Stomach (tissue), 9 donors: ENCODE measurements around the gene SPATA2. TPM values are rescaled to one million over a fixed set of nuclear protein-coding genes. Genes with fewer than 3 reads are reported as not detected.

Experiments
- DNase-seq, 2 donors: peaks; one replicate each; pipeline versions ENCODE4 v3.0.0 to v3.0.0-alpha.2; 2013 to 2019
- H3K27ac ChIP-seq, 5 donors: fragments of 200-600 bp in 4 of 5; sonication (generic) in 4 of 5; one replicate each; pipeline ENCODE4 v1.5.1; 2013 to 2019; ENCODE audit warnings: mild to moderate bottlenecking in 1 of 5, moderate library complexity in 1 of 5
- H3K27me3 ChIP-seq, 3 donors: fragments of 200-600 bp; sonication (generic); one replicate each; pipeline ENCODE4 v1.5.1; 2017 to 2019; ENCODE audit warnings: mixed run types in 1 of 3
- H3K36me3 ChIP-seq, 4 donors: fragments of 200-600 bp; sonication (generic); 1 replicate in 3 of 4; 2 replicates in 1 of 4; pipeline ENCODE4 v1.5.1; 2016 to 2019
- H3K4me1 ChIP-seq, 4 donors: fragments of 200-600 bp; sonication (generic); one replicate each; pipeline ENCODE4 v1.5.1; 2016 to 2019
- H3K4me3 ChIP-seq, 4 donors: fragments of 200-600 bp; sonication (generic) in 3 of 4; one replicate each; pipeline ENCODE4 v1.5.1; 2016 to 2019; ENCODE audit warnings: mild to moderate bottlenecking in 1 of 4
- H3K9me3 ChIP-seq, 4 donors: fragments of 200-600 bp; sonication (generic); one replicate each; pipeline ENCODE4 v1.5.1; 2016 to 2019
- CTCF ChIP-seq, 7 experiments: fragments of 450-650 bp in 4 of 7; fragments of 200-600 bp in 3 of 7; sonication (generic) in 3 of 7; IDR thresholded peaks; one replicate each; pipeline ENCODE4 v1.5.1; 2016 to 2019; ENCODE audit warnings: antibody characterized with exemption in 7 of 7, control low read depth in 2 of 7, mild to moderate bottlenecking in 1 of 7
- EP300 ChIP-seq: sonication (generic); formaldehyde crosslinking; IDR thresholded peaks from one replicate; pipeline ENCODE4 v1.6.1; 2017; ENCODE audit warnings: antibody characterized with exemption
- POLR2A ChIP-seq, 4 donors: fragments of 450-650 bp; IDR thresholded peaks; one replicate each; pipeline ENCODE4 v1.6.1; 2016; ENCODE audit warnings: antibody characterized with exemption in 4 of 4, control low read depth in 2 of 4, mild to moderate bottlenecking in 1 of 4, moderate library complexity in 1 of 4
- POLR2AphosphoS5 ChIP-seq, 3 donors: sonication (generic); formaldehyde crosslinking; IDR thresholded peaks; one replicate each; pipeline ENCODE4 v1.6.1; 2016; ENCODE audit warnings: antibody characterized with exemption in 3 of 3
- WGBS, 5 donors: extraction: QIAGEN DNeasy Blood & Tissue Kit in 3 of 5; methylation state at CpG; one replicate each; pipeline versions ENCODE4 v1.1.5 to v1.1.7; 2013 to 2018; 5-methylcytosine and 5-hydroxymethylcytosine counted together
- intact Hi-C: fragments of 100-400 bp; cut with DNase I; formaldehyde crosslinking; loops from one replicate; pipeline ENCODE4 v1.15.1; 2023; ENCODE audit warnings: low total_unique reads
- polyA plus RNA-seq, 3 donors: library from polyadenylated mRNA; stranded (reverse); fragments of 200-250 nt; gene quantifications; one replicate each; pipeline ENCODE4 v1.2.3, GENCODE V29; 2013
- total RNA-seq, 5 donors: library from RNA; depleted of rRNA; stranded (reverse); fragments of >200 nt; gene quantifications; one replicate each; pipeline versions ENCODE4 v1.1.0 to v1.2.3, GENCODE V29; 2014 to 2016
- donor health status: healthy with polysubstance abuse.
- donor health status: Bipolar disorder and iron deficiency.
- donor health status: healthy.

Gene SPATA2
- total and polyA plus RNA-seq, 8 donors: 2.6 to 14.3 (median 6.4) TPM

GRCh38 chr20:49945701-49946477 lies 30.6 kb upstream of the SPATA2 start:
- H3K27me3 ChIP-seq: no peaks in the 10 kb centered on the region
- H3K4me3 ChIP-seq: no peak overlapping the region
- H3K27ac ChIP-seq: no peak overlapping the region
- intact Hi-C loops: no loop called here
- H3K36me3 ChIP-seq: peaks cover 65 to 97% (median 94%) of the 10 kb centered on the region in 4 donors
- DNase-seq: no peak
- H3K9me3 ChIP-seq: no peaks in the 10 kb centered on the region
- TF ChIP-seq EP300 (no peak), POLR2AphosphoS5 (IDR thresholded peaks at IDR 0.05) (no peak), CTCF (IDR thresholded peaks at IDR 0.05) (no peak), POLR2A (IDR thresholded peaks at IDR 0.05) (no peak)
- H3K4me1 ChIP-seq: peaks cover 0 to 39% (median 11%) of the 10 kb centered on the region in 4 donors
- WGBS, 5 donors: 92 to 95% (median 94%) methylated on average over 10 of the region's 10 CpGs

GRCh38 chr20:49945306-49945700 lies 30.0 kb upstream of the SPATA2 start:
- no peak overlapping the region for H3K4me3 ChIP-seq
- no peak for TF ChIP-seq POLR2AphosphoS5 (IDR thresholded peaks at IDR 0.05)
- TF ChIP-seq POLR2A (IDR thresholded peaks at IDR 0.05): no peak
- TF ChIP-seq EP300: no peak
- TF ChIP-seq CTCF (IDR thresholded peaks at IDR 0.05): no peak
- WGBS, 5 donors: 77 to 92% (median 88%) methylated on average over 3 of the region's 3 CpGs

DNA sequence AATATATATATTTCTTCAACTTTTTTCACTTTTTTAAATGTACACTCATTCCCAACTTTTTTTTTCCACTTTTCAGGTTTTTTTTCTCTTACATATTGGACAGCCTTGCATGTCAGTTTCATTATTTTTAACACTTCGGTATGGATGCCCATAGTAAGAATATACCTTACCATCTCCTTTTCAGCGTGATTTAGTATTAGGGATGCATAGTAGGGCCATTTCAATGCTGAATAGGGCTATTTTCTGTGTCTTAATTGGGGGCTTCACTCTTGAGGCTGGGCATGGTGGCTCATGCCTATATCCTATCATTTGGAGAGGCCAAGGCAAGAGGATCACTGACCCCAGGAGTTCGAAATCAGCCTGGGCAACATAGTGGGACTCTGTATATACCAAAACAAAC lies 27.6 kb upstream of the SPATA2 start:
- DNase-seq: no peak
- intact Hi-C loops: no loop called here
- Histone ChIP-seq H3K4me1 (peaks cover 12 to 68% (median 33%) of the 10 kb centered on the region in 4 donors), H3K4me3 (no peak overlapping the region), H3K36me3 (peaks cover 38 to 78% (median 71%) of the 10 kb centered on the region in 4 donors), H3K27me3 (no peaks in the 10 kb centered on the region), H3K9me3 (no peaks in the 10 kb centered on the region), H3K27ac (no peak overlapping the region)
- WGBS, 5 donors: 89 to 97% (median 95%) methylated on average over 3 of the region's 3 CpGs
- no peak for TF ChIP-seq CTCF (IDR thresholded peaks at IDR 0.05)

More at GRCh38 chr20:49945306-49945700, 30.0 kb upstream of the SPATA2 start:
- DNase-seq: no peak
- peaks cover 0 to 44% (median 15%) of the 10 kb centered on the region in 4 donors for H3K4me1 ChIP-seq
- H3K36me3 ChIP-seq: peaks cover 62 to 97% (median 92%) of the 10 kb centered on the region in 4 donors
- H3K9me3 ChIP-seq: no peaks in the 10 kb centered on the region
- intact Hi-C loops: no loop called here
- H3K27ac ChIP-seq: no peak overlapping the region
- no peaks in the 10 kb centered on the region for H3K27me3 ChIP-seq

- no peak overlapping the region for H3K27ac ChIP-seq
- H3K27me3 ChIP-seq: no peaks in the 10 kb centered on the region
- DNase-seq: no peak
- no peak overlapping the region for H3K4me3 ChIP-seq
- peaks cover 38 to 74% (median 68%) of the 10 kb centered on the region in 4 donors for H3K36me3 ChIP-seq
- intact Hi-C loops: no loop called here
- WGBS, 5 donors: 59 to 77% (median 68%) methylated on average over 3 of the region's 3 CpGs
- no peak for TF ChIP-seq CTCF (IDR thresholded peaks at IDR 0.05)
- H3K9me3 ChIP-seq: no peaks in the 10 kb centered on the region
- H3K4me1 ChIP-seq: peaks cover 18 to 74% (median 39%) of the 10 kb centered on the region in 4 donors
Measured at GRCh38 chr20:49942303-49942702, 27.0 kb upstream of the SPATA2 start.
